Fibroblast of lung (primary cell): ENCODE data around the gene PRKAG1. TPM values are rescaled to one million over a fixed set of nuclear protein-coding genes. Genes with fewer than 3 reads are reported as not detected.

Source experiments
- DNase-seq, 2 donors: peaks; one replicate each; pipeline versions ENCODE4 v3.0.0 to v3.0.0-alpha.2; 2010; ENCODE audit warnings: low read depth in 2 of 2
- H2AFZ ChIP-seq: 2 replicates; pipeline ENCODE4 v1.5.1; 2012; ENCODE audit warnings: low read length, control low read depth, inconsistent platforms
- H3K27ac ChIP-seq: 2 replicates; pipeline ENCODE4 v1.5.1; 2011; ENCODE audit warnings: low read length, control low read depth; ENCODE audit not compliant: insufficient read depth
- H3K27me3 ChIP-seq: 2 replicates; pipeline ENCODE4 v1.5.1; 2011; ENCODE audit warnings: mild to moderate bottlenecking, low read length; ENCODE audit not compliant: control insufficient read depth, insufficient read depth
- H3K36me3 ChIP-seq: 2 replicates; pipeline ENCODE4 v1.5.1; 2011; ENCODE audit warnings: low read length; ENCODE audit not compliant: control insufficient read depth, insufficient read depth
- H3K4me1 ChIP-seq: 2 replicates; pipeline ENCODE4 v1.5.1; 2011; ENCODE audit warnings: low read length; ENCODE audit not compliant: control insufficient read depth, insufficient read depth; ENCODE audit errors: extremely low read depth
- H3K4me2 ChIP-seq: 2 replicates; pipeline ENCODE4 v1.5.1; 2011; ENCODE audit warnings: low read length, control low read depth; ENCODE audit not compliant: insufficient read depth; ENCODE audit errors: extremely low read depth
- H3K4me3 ChIP-seq, 4 experiments: fragments of 200-600 bp in 1 of 4; sonication (generic) in 1 of 4; replicated peaks in 1 of 4; 2 replicates each; pipeline ENCODE4 v1.5.1; 2011 to 2016; ENCODE audit warnings: low read length in 4 of 4, low read depth in 3 of 4, mild to moderate bottlenecking in 3 of 4, control low read depth in 2 of 4, inconsistent platforms in 1 of 4, mixed read lengths in 1 of 4; ENCODE audit not compliant: insufficient read depth in 1 of 4; ENCODE audit errors: control extremely low read depth in 1 of 4
- H3K79me2 ChIP-seq: 2 replicates; pipeline ENCODE4 v1.5.1; 2012; ENCODE audit warnings: mild to moderate bottlenecking, low read length, inconsistent platforms; ENCODE audit not compliant: control insufficient read depth, insufficient read depth
- H3K9ac ChIP-seq: 2 replicates; pipeline ENCODE4 v1.5.1; 2011; ENCODE audit warnings: mild to moderate bottlenecking, low read length, control low read depth; ENCODE audit not compliant: insufficient read depth
- H3K9me3 ChIP-seq: 2 replicates; pipeline ENCODE4 v1.5.1; 2012; ENCODE audit warnings: low read depth, low read length; ENCODE audit not compliant: control insufficient read depth, insufficient read depth
- H4K20me1 ChIP-seq: 2 replicates; pipeline ENCODE4 v1.5.1; 2011; ENCODE audit warnings: low read length; ENCODE audit not compliant: control insufficient read depth, insufficient read depth; ENCODE audit errors: extremely low read depth
- EZH2 ChIP-seq: IDR thresholded peaks from 2 replicates; pipeline ENCODE4 v1.5.1; 2012; ENCODE audit warnings: low read length, control low read depth, mild to moderate bottlenecking; ENCODE audit errors: missing control alignments
- polyA plus RNA-seq, 2 donors: library from polyadenylated mRNA; depleted of rRNA in 1 of 2; stranded (reverse) in 1 of 2; unstranded in 1 of 2; fragments of >200 nt; gene quantifications; 2 replicates each; pipeline ENCODE4 v1.2.1, GENCODE V29; 2011 to 2012; ENCODE audit warnings: missing spikeins in 1 of 2
- total RNA-seq: library from RNA; depleted of rRNA; stranded (reverse); fragments of >200 nt; gene quantifications from 2 replicates; pipeline ENCODE4 v1.2.1, GENCODE V29; 2014
- TF ChIP-seq, protein P1 (sequence below), 2 donors: IDR thresholded peaks in 1 of 2; conservative IDR thresholded peaks in 1 of 2; 1 replicate in 1 of 2; 2 replicates in 1 of 2; pipeline ENCODE4 v1.5.1; 2011 to 2012; ENCODE audit warnings: low read length in 2 of 2, control low read depth in 1 of 2, inconsistent platforms in 1 of 2, low read depth in 1 of 2, mild to moderate bottlenecking in 1 of 2

Gene PRKAG1
- total and polyA plus RNA-seq, 2 donors (not counting 1 experiment from before 2014, with no cell fraction given), result 76.5 to 110 TPM

DNA sequence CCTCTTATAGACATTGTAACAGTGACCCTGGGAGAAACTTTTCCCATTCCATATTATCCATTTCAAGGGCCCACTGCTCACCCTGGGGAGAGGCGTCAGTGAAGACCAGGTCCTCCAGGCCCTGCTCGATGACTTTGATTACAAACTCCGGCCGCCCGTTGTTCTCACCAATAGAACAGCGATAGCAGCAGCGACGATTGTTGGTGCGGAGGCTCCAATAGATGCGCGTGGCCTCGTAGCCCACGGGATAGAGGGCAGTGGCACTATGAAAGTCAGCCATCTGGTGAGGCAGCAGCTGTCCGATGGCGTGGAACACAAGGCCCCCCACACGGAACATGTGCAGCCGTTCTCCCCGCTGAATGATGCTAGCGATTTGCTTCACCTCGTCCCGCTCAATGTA is 7.5 kb upstream of the PRKAG1 start:
- H3K9me3 ChIP-seq, result no peaks in the 10 kb centered on the region
- no peak overlapping the region for H3K9ac ChIP-seq
- no peak overlapping the region for H3K4me2 ChIP-seq
- peaks cover 32% of the 10 kb centered on the region for H3K36me3 ChIP-seq
- H3K27me3 ChIP-seq, result no peaks in the 10 kb centered on the region
- H4K20me1 ChIP-seq, result no peaks in the 10 kb centered on the region
- no peaks in the 10 kb centered on the region for H3K79me2 ChIP-seq
- H2AFZ ChIP-seq, result no peak overlapping the region
- no peak overlapping the region for H3K4me3 ChIP-seq
- TF ChIP-seq, protein P1, sequence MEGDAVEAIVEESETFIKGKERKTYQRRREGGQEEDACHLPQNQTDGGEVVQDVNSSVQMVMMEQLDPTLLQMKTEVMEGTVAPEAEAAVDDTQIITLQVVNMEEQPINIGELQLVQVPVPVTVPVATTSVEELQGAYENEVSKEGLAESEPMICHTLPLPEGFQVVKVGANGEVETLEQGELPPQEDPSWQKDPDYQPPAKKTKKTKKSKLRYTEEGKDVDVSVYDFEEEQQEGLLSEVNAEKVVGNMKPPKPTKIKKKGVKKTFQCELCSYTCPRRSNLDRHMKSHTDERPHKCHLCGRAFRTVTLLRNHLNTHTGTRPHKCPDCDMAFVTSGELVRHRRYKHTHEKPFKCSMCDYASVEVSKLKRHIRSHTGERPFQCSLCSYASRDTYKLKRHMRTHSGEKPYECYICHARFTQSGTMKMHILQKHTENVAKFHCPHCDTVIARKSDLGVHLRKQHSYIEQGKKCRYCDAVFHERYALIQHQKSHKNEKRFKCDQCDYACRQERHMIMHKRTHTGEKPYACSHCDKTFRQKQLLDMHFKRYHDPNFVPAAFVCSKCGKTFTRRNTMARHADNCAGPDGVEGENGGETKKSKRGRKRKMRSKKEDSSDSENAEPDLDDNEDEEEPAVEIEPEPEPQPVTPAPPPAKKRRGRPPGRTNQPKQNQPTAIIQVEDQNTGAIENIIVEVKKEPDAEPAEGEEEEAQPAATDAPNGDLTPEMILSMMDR (conservative IDR thresholded peaks at IDR 0.05 in 1 of 2, IDR thresholded peaks at IDR 0.05 in 1 of 2; ENCODE audit: low read depth in 1 of 2, low read length in 2 of 2), result no peak
- no peak for TF ChIP-seq EZH2
- no peak for DNase-seq
- H3K4me1 ChIP-seq, result no peaks in the 10 kb centered on the region
- H3K27ac ChIP-seq, result no peak overlapping the region

DNA sequence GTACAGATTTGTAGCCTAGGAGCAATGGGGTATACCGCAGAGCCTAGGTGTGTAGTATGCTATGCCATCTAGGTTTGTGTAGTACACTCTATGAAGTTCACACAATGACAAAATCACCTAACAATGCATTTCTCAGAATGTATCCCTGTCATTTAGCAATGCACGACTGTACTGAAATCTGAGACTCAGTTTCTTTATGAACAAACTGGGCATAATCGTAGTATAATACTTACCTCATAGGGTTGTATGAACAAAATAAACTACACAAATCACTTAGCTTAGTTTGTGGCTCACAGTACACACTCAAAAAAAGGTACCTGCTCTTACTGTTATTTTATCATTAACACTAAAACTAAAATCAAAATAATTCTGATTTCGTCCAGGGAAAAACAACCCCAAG is 6.9 kb upstream of the PRKAG1 start:
- no peak overlapping the region for H3K4me2 ChIP-seq
- peaks cover 32% of the 10 kb centered on the region for H3K36me3 ChIP-seq
- H4K20me1 ChIP-seq, result no peaks in the 10 kb centered on the region
- no peak overlapping the region for H3K9ac ChIP-seq
- no peaks in the 10 kb centered on the region for H3K4me1 ChIP-seq
- no peak overlapping the region for H3K27ac ChIP-seq
- TF ChIP-seq, protein P1 (conservative IDR thresholded peaks at IDR 0.05 in 1 of 2, IDR thresholded peaks at IDR 0.05 in 1 of 2; ENCODE audit: low read depth in 1 of 2, low read length in 2 of 2), result no peak
- no peak for TF ChIP-seq EZH2
- H3K9me3 ChIP-seq, result no peaks in the 10 kb centered on the region
- no peak for DNase-seq
- no peak overlapping the region for H2AFZ ChIP-seq
- no peak overlapping the region for H3K4me3 ChIP-seq
- H3K79me2 ChIP-seq, result no peaks in the 10 kb centered on the region
- no peaks in the 10 kb centered on the region for H3K27me3 ChIP-seq

DNA sequence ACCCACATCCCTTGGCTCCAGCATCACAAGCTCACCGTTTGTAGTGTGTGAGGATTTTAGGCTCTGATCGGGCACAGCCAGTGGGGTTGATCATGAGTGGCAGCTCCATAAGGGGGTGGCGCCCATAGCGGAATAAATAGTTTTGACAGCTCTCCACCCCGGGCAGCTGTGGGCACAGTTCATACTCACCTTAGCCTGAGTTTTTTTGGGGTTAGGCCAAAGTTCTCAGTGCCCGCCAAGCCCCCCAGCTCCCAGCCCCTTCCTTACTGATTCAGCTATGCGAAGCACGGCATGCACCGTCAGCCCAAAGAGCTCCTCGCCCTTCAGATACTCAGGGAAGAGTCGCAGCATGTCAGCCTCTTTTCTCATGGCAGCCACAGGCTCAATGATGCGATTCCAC is 6.0 kb upstream of the PRKAG1 start:
- Histone ChIP-seq H3K36me3 (peaks cover 32% of the 10 kb centered on the region), H3K9me3 (no peaks in the 10 kb centered on the region), H2AFZ (no peak overlapping the region), H3K4me3 (no peak overlapping the region), H3K27ac (no peak overlapping the region), H3K9ac (no peak overlapping the region), H3K79me2 (no peaks in the 10 kb centered on the region), H3K4me1 (no peaks in the 10 kb centered on the region), H4K20me1 (no peaks in the 10 kb centered on the region), H3K4me2 (no peak overlapping the region), H3K27me3 (no peaks in the 10 kb centered on the region)
- DNase-seq, result no peak
- no peak for TF ChIP-seq EZH2
- TF ChIP-seq, protein P1 (conservative IDR thresholded peaks at IDR 0.05 in 1 of 2, IDR thresholded peaks at IDR 0.05 in 1 of 2; ENCODE audit: low read depth in 1 of 2, low read length in 2 of 2), result no peak
